Measurements from ENCODE around the gene NEURL1. TPM values are rescaled to one million over a fixed set of nuclear protein-coding genes. Genes with fewer than 3 reads are reported as not detected.

Gene NEURL1
- total RNA-seq, 1 experiment from 2014 or later: 4.8 TPM

GRCh38 chr10:103555712-103556111 is 62.2 kb downstream of the NEURL1 start:
- TF ChIP-seq EZH2 (IDR thresholded peaks at IDR 0.05; ENCODE audit: low read depth) (no peak), CTCF (conservative IDR thresholded peaks at IDR 0.05) (no peak)
- BruUV-seq (replicated peaks): no TSS peak
- Histone ChIP-seq H3K27me3 (ENCODE audit: insufficient read depth, low read depth) (no peaks in the 10 kb centered on the region), H3K4me3 (peak overlapping the region; percentile 49; the same call in 1 of the 2 replicates), H3F3A (ENCODE audit: insufficient read depth, low read depth) (no peaks in the 10 kb centered on the region), H3K27ac (no peak overlapping the region), H3K36me3 (ENCODE audit: low read depth) (no peaks in the 10 kb centered on the region), H3K4me1 (replicated peaks; ENCODE audit: insufficient read depth) (no peaks in the 10 kb centered on the region), H4K20me1 (ENCODE audit: insufficient read depth) (no peaks in the 10 kb centered on the region), H3K9me3 (ENCODE audit: insufficient read depth, low read depth) (no peaks in the 10 kb centered on the region), H2AFZ (no peak overlapping the region), H3K4me2 (peak overlapping the region; percentile 78), H3K79me2 (ENCODE audit: low read depth) (no peaks in the 10 kb centered on the region), H3K9me2 (ENCODE audit: insufficient read depth) (no peaks in the 10 kb centered on the region)
- POLR2A ChIA-PET (ENCODE audit: unreplicated experiment): no interaction called here
- no peak for DNase-seq
- CTCF ChIA-PET: no interaction called here
- intact Hi-C loops (cut with micrococcal nuclease; ENCODE audit: unreplicated experiment): no loop called here

DNA sequence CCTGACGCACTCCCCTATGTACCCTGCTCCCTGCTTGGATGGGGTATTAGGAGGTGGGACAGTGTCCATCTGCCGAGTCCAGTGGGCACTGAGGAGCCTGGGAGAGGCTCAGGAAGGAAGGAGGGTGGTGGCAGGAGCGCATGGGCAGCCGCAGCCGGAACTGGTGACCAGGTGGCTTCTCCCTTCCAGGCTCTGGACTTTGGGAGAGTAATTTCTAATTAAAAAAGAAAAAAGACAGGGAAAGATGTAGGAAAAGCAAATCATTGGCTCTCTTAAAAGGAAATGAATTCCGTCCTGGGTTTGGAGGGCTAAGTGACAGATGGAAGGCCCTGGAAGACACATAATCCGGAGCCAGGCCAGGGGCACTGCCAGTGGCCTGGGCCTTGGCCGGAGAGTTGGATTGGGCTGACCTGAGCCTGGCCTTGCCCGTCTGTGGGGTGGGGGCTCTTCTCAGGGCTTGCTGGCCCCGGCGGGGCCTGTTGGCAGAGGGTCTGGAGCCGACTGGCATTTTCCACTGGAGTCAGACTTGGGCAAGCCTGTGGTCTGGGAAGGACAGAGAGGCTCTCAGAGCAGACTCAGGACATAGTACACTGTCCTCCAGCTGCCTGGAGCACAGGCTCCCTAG is 63.0 kb downstream of the NEURL1 start:
- Histone ChIP-seq H2AFZ (no peak overlapping the region), H3K79me2 (ENCODE audit: low read depth) (no peaks in the 10 kb centered on the region), H3K27me3 (ENCODE audit: insufficient read depth, low read depth) (no peaks in the 10 kb centered on the region), H3K9me3 (ENCODE audit: insufficient read depth, low read depth) (no peaks in the 10 kb centered on the region), H3K4me1 (replicated peaks; ENCODE audit: insufficient read depth) (no peaks in the 10 kb centered on the region), H3F3A (ENCODE audit: insufficient read depth, low read depth) (no peaks in the 10 kb centered on the region), H3K9me2 (ENCODE audit: insufficient read depth) (no peaks in the 10 kb centered on the region), H3K27ac (no peak overlapping the region), H3K36me3 (ENCODE audit: low read depth) (no peaks in the 10 kb centered on the region), H3K4me2 (peak overlapping the region; percentile 78), H3K4me3 (no peak overlapping the region), H4K20me1 (ENCODE audit: insufficient read depth) (no peaks in the 10 kb centered on the region)
- intact Hi-C loops (cut with micrococcal nuclease; ENCODE audit: unreplicated experiment): no loop called here
- no peak for DNase-seq
- ChIA-PET POLR2A (ENCODE audit: unreplicated experiment) (no interaction called here), CTCF (no interaction called here)
- BruUV-seq (replicated peaks): no TSS peak
- TF ChIP-seq CTCF (conservative IDR thresholded peaks at IDR 0.05): no peak

DNA sequence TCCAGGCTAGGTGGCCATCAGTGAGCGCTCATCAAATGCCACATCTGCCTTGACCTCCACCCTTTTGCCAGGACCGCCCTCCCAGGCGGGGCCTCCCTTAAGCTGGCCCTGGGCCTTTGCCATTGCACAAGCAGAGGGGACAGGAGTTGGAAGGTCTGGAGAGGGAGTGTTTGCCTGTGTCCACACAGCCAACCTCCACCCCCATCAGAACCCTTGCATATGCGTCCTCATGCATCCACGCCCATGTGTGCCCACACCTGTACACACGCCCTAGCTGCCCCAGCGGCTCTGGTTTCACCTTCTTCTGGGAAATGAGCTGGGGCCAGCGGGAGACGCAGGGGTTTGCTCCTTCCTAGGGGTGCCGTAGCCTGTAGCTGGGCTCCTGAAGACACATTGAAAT is 64.0 kb downstream of the NEURL1 start:
- CTCF ChIA-PET: interaction anchor here (0.6 kb wide), 1 partner anchor 82 kb away, joined by 8 read pairs; no protein-coding TSS in a partner anchor
- H3F3A ChIP-seq (ENCODE audit: insufficient read depth, low read depth): no peaks in the 10 kb centered on the region; the same call in 1 of the 2 replicates
- no peaks in the 10 kb centered on the region for H3K9me2 ChIP-seq (ENCODE audit: insufficient read depth)
- H3K27ac ChIP-seq: no peak overlapping the region
- no peak overlapping the region for H3K4me3 ChIP-seq
- no peaks in the 10 kb centered on the region for H3K79me2 ChIP-seq (ENCODE audit: low read depth)
- no peaks in the 10 kb centered on the region for H3K27me3 ChIP-seq (ENCODE audit: insufficient read depth, low read depth)
- no peaks in the 10 kb centered on the region for H3K36me3 ChIP-seq (ENCODE audit: low read depth)
- H4K20me1 ChIP-seq (ENCODE audit: insufficient read depth): no peaks in the 10 kb centered on the region
- no TSS peak for BruUV-seq (replicated peaks)
- H3K9me3 ChIP-seq (ENCODE audit: insufficient read depth, low read depth): no peaks in the 10 kb centered on the region
- POLR2A ChIA-PET (ENCODE audit: unreplicated experiment): no interaction called here
- H3K4me1 ChIP-seq (replicated peaks; ENCODE audit: insufficient read depth): no peaks in the 10 kb centered on the region
- DNase-seq: no peak
- intact Hi-C loops (cut with micrococcal nuclease; ENCODE audit: unreplicated experiment): no loop called here
- no peak overlapping the region for H2AFZ ChIP-seq
- TF ChIP-seq EZH2 (IDR thresholded peaks at IDR 0.05; ENCODE audit: low read depth) (no peak), CTCF (conservative IDR thresholded peaks at IDR 0.05) (no peak)
- no peak overlapping the region for H3K4me2 ChIP-seq
